KMS-11 (cell line): ENCODE data around the gene STOML2.

ENCODE experiments used
- H2AFZ ChIP-seq: fragments of 200-600 bp; sonication (generic); 2 replicates; pipeline ENCODE4 v1.6.1; 2016; ENCODE audit warnings: antibody characterized with exemption, mixed run types, low read depth
- H3K27ac ChIP-seq: fragments of 200-600 bp; sonication (generic); 2 replicates; pipeline ENCODE4 v1.6.1; 2016; ENCODE audit warnings: mild to moderate bottlenecking, mixed run types
- H3K27me3 ChIP-seq: fragments of 200-600 bp; sonication (generic); 2 replicates; pipeline ENCODE4 v1.6.1; 2017; ENCODE audit warnings: mild to moderate bottlenecking, low read depth, mixed run types, moderate library complexity; ENCODE audit not compliant: insufficient read depth
- H3K36me3 ChIP-seq: fragments of 200-600 bp; sonication (generic); 2 replicates; pipeline ENCODE4 v1.6.1; 2017; ENCODE audit warnings: mild to moderate bottlenecking, mixed run types; ENCODE audit not compliant: insufficient read depth
- H3K4me1 ChIP-seq: fragments of 200-600 bp; sonication (generic); 2 replicates; pipeline ENCODE4 v1.6.1; 2016; ENCODE audit warnings: mild to moderate bottlenecking, low read depth, mixed run types; ENCODE audit not compliant: poor library complexity, severe bottlenecking
- H3K4me2 ChIP-seq: fragments of 200-600 bp; sonication (generic); 2 replicates; pipeline ENCODE4 v1.7.0; 2016; ENCODE audit warnings: mild to moderate bottlenecking, mixed run types
- H3K4me3 ChIP-seq: fragments of 200-600 bp; sonication (generic); IDR thresholded peaks from 2 replicates; pipeline ENCODE4 v1.6.1; 2017; ENCODE audit warnings: low read depth, low read length, mixed read lengths; ENCODE audit not compliant: insufficient read depth
- H3K79me2 ChIP-seq: fragments of 200-600 bp; sonication (generic); 2 replicates; pipeline ENCODE4 v1.6.1; 2016; ENCODE audit warnings: low read depth, mixed run types; ENCODE audit not compliant: insufficient read depth
- H3K9ac ChIP-seq: fragments of 200-600 bp; sonication (generic); 2 replicates; pipeline ENCODE4 v1.6.1; 2016; ENCODE audit warnings: mild to moderate bottlenecking, mixed run types
- H4K20me1 ChIP-seq: fragments of 200-600 bp; sonication (generic); 2 replicates; pipeline ENCODE4 v1.6.1; 2016; ENCODE audit warnings: mild to moderate bottlenecking, mixed run types; ENCODE audit not compliant: insufficient read depth
- CTCF ChIP-seq: fragments of 200-600 bp; sonication (generic); conservative IDR thresholded peaks from 2 replicates; pipeline ENCODE4 v1.6.1; 2017; ENCODE audit warnings: low read depth, mild to moderate bottlenecking, antibody characterized with exemption, low read length, moderate library complexity, mixed read lengths

Gene STOML2

GRCh38 chr9:35074141-35074540 is 28.8 kb downstream of the STOML2 start:
- H3K79me2 ChIP-seq: peaks cover 53% of the 10 kb centered on the region
- H3K4me1 ChIP-seq: peaks cover 28% of the 10 kb centered on the region
- peaks cover 22% of the 10 kb centered on the region for H4K20me1 ChIP-seq

GRCh38 chr9:35073279-35073612 is 29.7 kb downstream of the STOML2 start:
- Histone ChIP-seq H3K36me3 (peaks cover 4% of the 10 kb centered on the region; the same call in 1 of the 2 replicates), H3K4me2 (no peak overlapping the region), H3K4me1 (peaks cover 33% of the 10 kb centered on the region), H3K27ac (peak overlapping the region; percentile 100; the same call in 1 of the 2 replicates), H3K9ac (no peak overlapping the region), H3K4me3 (no peak overlapping the region), H3K79me2 (peaks cover 53% of the 10 kb centered on the region), H4K20me1 (peaks cover 31% of the 10 kb centered on the region), H2AFZ (no peak overlapping the region), H3K27me3 (no peaks in the 10 kb centered on the region)
- no peak for TF ChIP-seq CTCF

More at GRCh38 chr9:35074141-35074540, 28.8 kb downstream of the STOML2 start:
- no peak for TF ChIP-seq CTCF
- Histone ChIP-seq H3K4me2 (no peak overlapping the region), H3K4me3 (no peak overlapping the region), H2AFZ (no peak overlapping the region), H3K27me3 (no peaks in the 10 kb centered on the region), H3K9ac (no peak overlapping the region), H3K36me3 (no peaks in the 10 kb centered on the region; the same call in 1 of the 2 replicates), H3K27ac (no peak overlapping the region)

GRCh38 chr9:35072461-35073278 is 30.3 kb downstream of the STOML2 start, which contains the start of gene VCP:
Gene VCP, minus strand, starts transcription at chr9:35072625. Its CDS starts 272 bp downstream, at chr9:35072353.
- Histone ChIP-seq H2AFZ (peak within 1 kb of the TSS; percentile 31; the same call in 1 of the 2 replicates), H3K4me2 (peak within 1 kb of the TSS; percentile 62), H3K4me1 (peaks cover 35% of the 10 kb centered on the region), H3K79me2 (peaks cover 53% of the 10 kb centered on the region), H3K27ac (peak within 1 kb of the TSS; percentile 100), H3K4me3 (no peak within 1 kb of the TSS), H3K27me3 (no peaks in the 10 kb centered on the region), H4K20me1 (peaks cover 36% of the 10 kb centered on the region), H3K9ac (peak within 1 kb of the TSS; percentile 99), H3K36me3 (peaks cover 9% of the 10 kb centered on the region; the same call in 1 of the 2 replicates)
- no peak for TF ChIP-seq CTCF

GRCh38 chr9:35071814-35072460 is 31.0 kb downstream of the STOML2 start:
- TF ChIP-seq CTCF: peak; percentile 39; the same call in 1 of the 2 replicates
- Histone ChIP-seq H3K79me2 (peaks cover 53% of the 10 kb centered on the region), H4K20me1 (peaks cover 37% of the 10 kb centered on the region), H3K27ac (peak overlapping the region; percentile 100), H2AFZ (peak overlapping the region; percentile 31; the same call in 1 of the 2 replicates), H3K36me3 (peaks cover 16% of the 10 kb centered on the region; the same call in 1 of the 2 replicates), H3K4me2 (peak overlapping the region; percentile 62), H3K4me1 (peaks cover 42% of the 10 kb centered on the region), H3K27me3 (no peaks in the 10 kb centered on the region), H3K4me3 (no peak overlapping the region), H3K9ac (peak overlapping the region; percentile 99)
